Left cardiac atrium (tissue), 4 donors: Measurements from ENCODE around the gene STAT3. TPM values are rescaled to one million over a fixed set of nuclear protein-coding genes. Genes with fewer than 3 reads are reported as not detected.
"Not testable (repeated sequence)": the region's sequence is repeated elsewhere in the genome, so short reads cannot be mapped to it uniquely, and the experiment has no call there.

Experiments
- ATAC-seq, 2 donors: fragments of 200-7000 bp; cut with Tn5 transposase; one replicate each; pipeline ENCODE4 v1.9.1; 2020; ENCODE audit warnings: mild to moderate bottlenecking in 2 of 2, moderate library complexity in 2 of 2
- DNase-seq: peaks from one replicate; pipeline ENCODE4 v3.0.0-alpha.2; 2020
- intact Hi-C, 2 donors: fragments of 100-400 bp; cut with DNase I; formaldehyde crosslinking; loops; one replicate each; pipeline versions ENCODE4 v1.14.1 to v1.15.1; 2022 to 2023
- long read RNA-seq: library from polyadenylated mRNA; unstranded; transcript quantifications from one replicate; pipeline ENCODE4 v2.0.0, GENCODE V29; 2021
- total RNA-seq, 2 donors: library from RNA; stranded (reverse); fragmentation: NEBNext Ultra II Directional; extraction: Animal tissue kit (Norgen Biotek cat#: 25700); gene quantifications; one replicate each; pipeline ENCODE4 v1.2.1, GENCODE V29; 2021
- donor health status: DM: no; HTN: yes; CAD: no.
- donor health status: DM: no; HTN: yes; CAD: no; lungs with severe emphysema.
- donor health status: DM: yes; HTN: yes; CAD: no.
- donor health status: Dilated cardiomyopathy.

Gene STAT3
- total RNA-seq = 100 to 1,000 TPM; 106 to 241 TPM
- long read RNA-seq, full-length matches to known transcripts = 194 of 413 reads
- long read RNA-seq, partial matches to known transcripts = 84 of 413 reads
- long read RNA-seq, other reads (novel, unspliced or antisense) = 135 of 413 reads

DNA sequence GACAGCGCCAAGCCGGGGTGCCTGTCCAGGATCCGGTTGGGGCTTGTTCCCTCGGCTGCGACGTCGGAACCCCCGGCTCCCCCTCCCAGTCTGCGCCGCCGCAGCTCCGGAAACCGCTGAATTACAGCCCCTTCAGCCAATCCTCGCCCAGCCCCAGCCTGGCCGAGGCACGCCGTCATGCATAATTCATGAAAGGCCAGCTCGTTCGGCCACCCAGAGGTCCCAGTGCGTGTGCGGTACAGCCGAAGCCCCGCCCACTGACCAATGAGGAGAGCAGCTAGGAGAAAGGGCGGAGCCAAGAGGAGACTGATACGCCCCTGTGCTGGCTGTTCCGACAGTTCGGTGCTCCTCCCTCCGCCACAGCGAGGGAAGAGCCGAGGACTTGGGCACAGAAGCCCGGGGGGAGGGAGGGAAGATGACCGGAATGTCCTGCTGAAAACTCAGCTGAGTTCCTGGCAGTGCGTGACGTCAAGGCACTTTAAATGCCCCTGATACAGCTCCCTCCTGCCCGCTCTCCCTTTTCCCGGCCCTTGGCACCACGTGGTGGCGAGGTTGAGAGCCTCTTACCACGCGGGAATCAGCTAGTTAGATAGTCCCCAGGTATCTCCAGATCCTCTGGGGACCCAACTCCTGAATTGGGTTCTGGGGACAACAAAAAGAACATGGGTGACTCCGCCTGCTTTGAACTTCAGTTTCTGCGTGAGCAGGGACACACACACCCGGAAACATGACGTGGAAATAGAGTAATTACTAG is at the start of gene STAT3:
TSS of gene STAT3 (minus strand) at position 62 of the 754 bp plus-strand sequence. CDS start 39,926 bp downstream, outside the sequence.
- DNase-seq = peak; percentile 100
- ATAC-seq = peak; percentile 97 to 98
- intact Hi-C loops = loop anchor here in 1 of 2 donors (5.0 kb wide), 1 partner anchor 41 kb away; no protein-coding TSS in a partner anchor

DNA sequence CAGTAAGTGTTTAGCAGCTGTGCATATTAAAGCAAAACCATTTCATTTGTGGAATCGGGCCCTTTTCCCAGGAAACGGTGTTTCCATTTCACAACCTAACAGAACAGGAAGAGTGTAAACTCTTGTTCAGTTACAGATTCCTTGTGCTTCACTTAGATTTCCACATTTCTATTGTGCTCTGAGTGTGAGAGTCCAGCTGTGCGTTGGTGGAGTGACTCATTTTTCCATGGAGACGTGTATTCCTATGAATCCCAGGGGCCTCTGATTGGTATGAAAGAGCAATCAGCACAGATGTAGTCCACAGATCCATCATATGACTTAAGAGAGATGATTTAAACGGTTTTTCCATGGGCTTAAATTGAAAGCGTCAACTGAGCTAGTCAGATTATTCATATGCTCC is 48.1 kb upstream of the STAT3 start:
- intact Hi-C loops = no loop called here
- peak; percentile 50 for DNase-seq
- peak; percentile 90 to 96 for ATAC-seq

GRCh38 chr17:42431758-42432161 is 43.5 kb upstream of the STAT3 start:
- ATAC-seq (no peak), DNase-seq (no peak)
- intact Hi-C loops = no loop called here

- ATAC-seq (peak in 1 of 2 donors; percentile 33), DNase-seq (no peak)
Observed at GRCh38 chr17:42429726-42430447, 41.6 kb upstream of the STAT3 start.

GRCh38 chr17:42428141-42428944 is 40.1 kb upstream of the STAT3 start:
- ATAC-seq (peak; percentile 69 to 80), DNase-seq (peak; percentile 51)
- intact Hi-C loops = loop anchor here in 1 of 2 donors (10.0 kb wide), 1 partner anchor 96 kb away; no protein-coding TSS in a partner anchor

More at GRCh38 chr17:42429726-42430447, 41.6 kb upstream of the STAT3 start:
- intact Hi-C loops = loop anchor here in 1 of 2 donors (10.0 kb wide), 1 partner anchor 95 kb away; no protein-coding TSS in a partner anchor

GRCh38 chr17:42424991-42425610 is 36.9 kb upstream of the STAT3 start:
- no peak for DNase-seq
- intact Hi-C loops = loop anchor here (5.0 to 10.0 kb wide), 2 partner anchors 92 to 100 kb away; no protein-coding TSS in a partner anchor
- ATAC-seq = no peak

GRCh38 chr17:42423766-42424165 is 35.5 kb upstream of the STAT3 start:
- intact Hi-C loops = loop anchor here (5.0 to 10.0 kb wide), 2 partner anchors 94 to 101 kb away; no protein-coding TSS in a partner anchor
- DNase-seq (no peak), ATAC-seq (no peak)

- intact Hi-C loops = loop anchor here (5.0 to 10.0 kb wide), 2 partner anchors 94 to 102 kb away; no protein-coding TSS in a partner anchor
Observed at GRCh38 chr17:42422958-42423712, 34.9 kb upstream of the STAT3 start, which contains the start of gene CAVIN1. Gene CAVIN1, minus strand, starts transcription at chr17:42423256. Its CDS starts 159 bp downstream, at chr17:42423097.

GRCh38 chr17:42422412-42422957 is 34.2 kb upstream of the STAT3 start:
- peak; percentile 50 for DNase-seq
- intact Hi-C loops = loop anchor here (5.0 to 10.0 kb wide), 2 partner anchors 95 to 102 kb away; no protein-coding TSS in a partner anchor
- peak; percentile 45 to 50 for ATAC-seq

More at GRCh38 chr17:42422958-42423712, 34.9 kb upstream of the STAT3 start, which contains the start of gene CAVIN1:
- ATAC-seq (peak; percentile 91 to 93), DNase-seq (peak; percentile 99)

DNA sequence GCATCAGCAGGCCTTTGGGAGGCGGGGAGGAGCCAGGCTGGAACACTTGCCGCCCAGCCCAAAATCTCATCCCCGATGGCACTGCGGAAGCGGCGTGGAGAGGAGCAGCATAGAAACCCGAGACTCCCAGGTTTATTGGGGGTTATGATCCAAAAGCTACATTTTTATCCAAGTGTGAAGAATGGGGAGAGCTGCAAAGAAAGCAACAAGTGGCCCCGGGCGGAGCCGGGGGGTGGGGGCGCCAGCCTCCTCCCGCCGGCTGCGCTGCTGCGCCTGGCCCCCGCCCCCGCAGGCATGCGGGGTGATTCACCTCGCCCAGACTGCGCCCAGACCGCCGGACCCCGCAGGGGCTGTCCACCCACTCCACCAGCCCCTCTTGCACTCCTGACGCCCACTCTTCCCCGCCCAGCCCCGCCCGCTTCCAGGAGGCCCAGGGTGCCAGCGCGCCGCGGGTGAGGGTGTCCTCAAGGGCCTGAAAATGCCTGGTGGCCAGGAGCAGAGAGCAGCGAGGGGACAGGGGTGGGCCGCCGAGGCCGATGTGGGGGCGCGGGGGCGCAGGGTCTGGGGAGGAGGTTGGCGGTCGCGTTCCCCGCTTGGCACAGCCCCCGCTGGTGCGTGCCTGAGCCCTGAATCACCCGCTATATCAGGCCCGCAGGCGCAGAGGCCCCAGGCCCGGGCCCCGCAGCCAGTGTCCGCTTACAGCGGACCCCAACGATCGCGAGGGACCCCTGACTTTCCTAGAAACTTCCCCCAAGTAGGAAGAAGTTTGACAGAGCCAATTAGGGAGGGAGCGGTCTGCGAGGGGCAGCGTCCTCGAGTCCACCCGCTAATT is 33.5 kb upstream of the STAT3 start:
- ATAC-seq = peak; percentile 43 to 67
- intact Hi-C loops = loop anchor here (5.0 to 10.0 kb wide), 2 partner anchors 96 to 103 kb away; no protein-coding TSS in a partner anchor
- DNase-seq = peak; percentile 65

- DNase-seq (no peak), ATAC-seq (no peak)
Observed at GRCh38 chr17:42421136-42421506, 32.9 kb upstream of the STAT3 start.

DNA sequence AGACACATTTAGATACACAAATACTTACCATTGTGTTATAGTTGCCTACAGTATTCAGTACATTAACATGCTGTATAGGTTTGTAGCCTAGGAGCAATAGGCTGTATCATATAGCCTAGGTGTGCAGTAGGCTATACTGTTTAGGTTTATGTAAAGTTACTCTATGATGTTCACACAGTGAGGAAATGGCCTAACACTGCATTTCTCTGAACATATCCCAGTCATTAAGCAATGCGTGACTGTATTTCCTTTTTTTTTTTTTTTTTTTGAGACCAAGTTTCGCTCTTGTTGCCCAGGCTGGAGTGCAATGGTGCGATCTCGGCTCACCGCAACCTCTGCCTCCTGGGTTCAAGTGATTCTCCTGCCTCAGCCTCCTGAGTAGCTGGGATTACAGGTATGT is 29.7 kb upstream of the STAT3 start:
- intact Hi-C loops, ATAC-seq, DNase-seq: not testable (repeated sequence)

More at GRCh38 chr17:42421136-42421506, 32.9 kb upstream of the STAT3 start:
- intact Hi-C loops = loop anchor here (5.0 to 10.0 kb wide), 2 partner anchors 96 to 104 kb away; no protein-coding TSS in a partner anchor

- ATAC-seq (no peak), DNase-seq (no peak)
- intact Hi-C loops = no loop called here
Observed at GRCh38 chr17:42414704-42415409, 26.6 kb upstream of the STAT3 start.

DNA sequence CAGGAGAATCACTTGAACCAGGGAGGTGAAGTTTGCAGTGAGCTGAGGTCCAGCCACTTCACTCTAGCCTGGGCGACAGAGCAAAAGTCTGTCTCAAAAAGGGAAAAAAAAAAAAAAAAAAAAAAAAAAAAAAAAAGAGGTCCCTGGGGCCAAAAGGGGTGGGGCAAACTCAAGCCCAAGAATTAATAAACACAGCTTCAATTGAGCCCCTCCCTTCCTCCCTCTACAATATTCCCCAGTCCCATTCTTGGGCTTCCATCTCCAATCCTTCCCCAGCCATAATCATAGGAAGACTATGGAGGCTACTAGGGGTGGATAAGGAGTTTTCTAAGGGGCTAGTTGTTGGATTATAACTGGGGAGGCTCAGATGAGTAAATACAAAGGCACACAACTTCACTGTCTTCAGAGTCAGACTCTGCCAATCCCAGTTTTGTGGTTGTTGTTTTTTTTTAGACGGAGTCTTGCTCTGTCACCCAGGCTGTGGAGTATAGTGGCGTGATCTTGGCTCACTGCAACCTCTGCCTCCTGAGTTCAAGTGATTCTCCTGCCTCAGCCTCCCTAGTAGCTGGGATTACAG is 25.3 kb upstream of the STAT3 start:
- DNase-seq (no peak), ATAC-seq (no peak)
- intact Hi-C loops = no loop called here
